Suprapubic skin (tissue), 3 donors: ENCODE measurements around the gene PRM2.

Source experiments
- POLR2AphosphoS5 ChIP-seq, 3 donors: sonication (generic); formaldehyde crosslinking; IDR thresholded peaks; one replicate each; pipeline ENCODE4 v1.6.1; 2017; ENCODE audit warnings: antibody characterized with exemption in 3 of 3
- TF ChIP-seq, protein P1 (sequence below), 2 donors: fragments of 200-600 bp in 1 of 2; fragments of 450-650 bp in 1 of 2; sonication (generic) in 1 of 2; IDR thresholded peaks; one replicate each; pipeline ENCODE4 v1.5.1; 2016 to 2019; ENCODE audit warnings: antibody characterized with exemption in 2 of 2, mild to moderate bottlenecking in 1 of 2, moderate library complexity in 1 of 2

DNA sequence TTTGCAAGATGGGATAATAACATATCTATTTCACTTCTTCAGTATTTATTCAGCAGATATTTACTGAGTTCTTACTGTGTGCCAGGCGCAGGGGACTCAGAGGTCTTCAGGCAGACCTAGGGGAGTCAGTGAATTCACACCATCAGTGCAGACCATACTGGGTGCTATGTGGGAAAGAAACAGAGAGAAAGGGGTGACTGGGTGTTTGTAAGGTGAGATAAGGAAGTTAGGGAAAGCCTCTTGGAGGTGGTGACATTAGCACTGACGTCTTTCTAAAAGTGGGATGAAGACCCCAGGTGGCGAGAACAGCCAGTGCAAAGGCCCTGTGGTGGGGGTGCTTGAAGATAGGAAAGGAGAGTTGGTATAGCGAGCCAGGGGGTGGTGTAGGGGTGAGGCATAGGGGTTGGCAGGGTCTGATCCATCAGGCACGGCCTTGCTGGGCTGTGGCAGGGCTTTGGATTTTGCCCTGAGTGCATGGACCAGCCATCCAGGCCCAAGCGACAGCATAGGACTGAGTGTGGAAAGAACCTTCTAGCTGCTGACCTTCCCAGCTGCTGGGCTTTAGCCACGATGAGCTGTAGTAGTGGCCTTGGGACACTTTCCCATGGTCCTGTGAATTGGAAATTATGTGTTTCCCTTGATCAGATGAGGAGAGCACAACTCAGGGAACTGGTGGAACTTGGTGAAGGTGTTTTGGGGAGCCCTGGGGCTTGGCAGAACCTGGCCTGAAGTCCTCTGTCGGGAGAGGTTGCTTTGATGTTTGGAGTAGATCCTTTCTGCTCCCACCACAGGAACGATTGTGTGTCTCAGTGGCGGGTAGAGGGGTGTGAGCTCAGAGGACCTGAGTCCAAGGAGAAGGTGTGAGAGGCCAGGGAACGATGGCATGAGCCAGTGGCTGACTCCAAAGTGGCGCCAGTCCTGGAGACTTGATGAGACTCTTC is 16.4 kb downstream of the PRM2 start:
- no peak for TF ChIP-seq POLR2AphosphoS5 (IDR thresholded peaks at IDR 0.05)
- TF ChIP-seq, protein P1, sequence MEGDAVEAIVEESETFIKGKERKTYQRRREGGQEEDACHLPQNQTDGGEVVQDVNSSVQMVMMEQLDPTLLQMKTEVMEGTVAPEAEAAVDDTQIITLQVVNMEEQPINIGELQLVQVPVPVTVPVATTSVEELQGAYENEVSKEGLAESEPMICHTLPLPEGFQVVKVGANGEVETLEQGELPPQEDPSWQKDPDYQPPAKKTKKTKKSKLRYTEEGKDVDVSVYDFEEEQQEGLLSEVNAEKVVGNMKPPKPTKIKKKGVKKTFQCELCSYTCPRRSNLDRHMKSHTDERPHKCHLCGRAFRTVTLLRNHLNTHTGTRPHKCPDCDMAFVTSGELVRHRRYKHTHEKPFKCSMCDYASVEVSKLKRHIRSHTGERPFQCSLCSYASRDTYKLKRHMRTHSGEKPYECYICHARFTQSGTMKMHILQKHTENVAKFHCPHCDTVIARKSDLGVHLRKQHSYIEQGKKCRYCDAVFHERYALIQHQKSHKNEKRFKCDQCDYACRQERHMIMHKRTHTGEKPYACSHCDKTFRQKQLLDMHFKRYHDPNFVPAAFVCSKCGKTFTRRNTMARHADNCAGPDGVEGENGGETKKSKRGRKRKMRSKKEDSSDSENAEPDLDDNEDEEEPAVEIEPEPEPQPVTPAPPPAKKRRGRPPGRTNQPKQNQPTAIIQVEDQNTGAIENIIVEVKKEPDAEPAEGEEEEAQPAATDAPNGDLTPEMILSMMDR (IDR thresholded peaks at IDR 0.05): no peak
